ENCODE data around the gene KCND3. TPM values are rescaled to one million over a fixed set of nuclear protein-coding genes. Genes with fewer than 3 reads are reported as not detected.

The KCND3 gene
- total RNA-seq, 1 donor from 2014 or later, result 0.81 TPM

DNA sequence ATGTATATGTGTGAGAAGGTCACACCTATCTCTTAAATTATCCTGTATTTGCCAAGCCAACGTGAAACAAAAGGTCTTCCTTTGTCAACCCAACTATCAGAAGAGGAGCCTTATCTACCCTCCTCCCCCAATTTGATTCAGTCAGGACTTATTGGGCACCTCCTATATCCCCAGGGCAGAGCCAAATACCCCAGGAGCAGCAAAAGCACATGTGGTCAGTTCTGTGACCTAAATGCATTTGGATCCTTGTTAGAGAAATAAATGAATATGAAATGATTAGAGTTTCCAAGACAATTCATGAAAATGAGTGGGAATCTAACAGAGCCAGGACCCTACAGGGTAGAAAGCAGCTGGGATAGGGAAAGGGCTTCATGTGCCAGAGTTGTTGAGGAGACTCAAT, 37.0 kb upstream of the KCND3 start:
- no peaks in the 10 kb centered on the region for H3K4me1 Mint-ChIP-seq (ENCODE audit: low read depth)
- H3K36me3 Mint-ChIP-seq (ENCODE audit: insufficient read depth), result no peaks in the 10 kb centered on the region
- no peak for DNase-seq (ENCODE audit: low spot score, unreplicated experiment)
- H3K9me3 Mint-ChIP-seq (ENCODE audit: low read depth), result no peaks in the 10 kb centered on the region
- TF ChIP-seq, protein P1, sequence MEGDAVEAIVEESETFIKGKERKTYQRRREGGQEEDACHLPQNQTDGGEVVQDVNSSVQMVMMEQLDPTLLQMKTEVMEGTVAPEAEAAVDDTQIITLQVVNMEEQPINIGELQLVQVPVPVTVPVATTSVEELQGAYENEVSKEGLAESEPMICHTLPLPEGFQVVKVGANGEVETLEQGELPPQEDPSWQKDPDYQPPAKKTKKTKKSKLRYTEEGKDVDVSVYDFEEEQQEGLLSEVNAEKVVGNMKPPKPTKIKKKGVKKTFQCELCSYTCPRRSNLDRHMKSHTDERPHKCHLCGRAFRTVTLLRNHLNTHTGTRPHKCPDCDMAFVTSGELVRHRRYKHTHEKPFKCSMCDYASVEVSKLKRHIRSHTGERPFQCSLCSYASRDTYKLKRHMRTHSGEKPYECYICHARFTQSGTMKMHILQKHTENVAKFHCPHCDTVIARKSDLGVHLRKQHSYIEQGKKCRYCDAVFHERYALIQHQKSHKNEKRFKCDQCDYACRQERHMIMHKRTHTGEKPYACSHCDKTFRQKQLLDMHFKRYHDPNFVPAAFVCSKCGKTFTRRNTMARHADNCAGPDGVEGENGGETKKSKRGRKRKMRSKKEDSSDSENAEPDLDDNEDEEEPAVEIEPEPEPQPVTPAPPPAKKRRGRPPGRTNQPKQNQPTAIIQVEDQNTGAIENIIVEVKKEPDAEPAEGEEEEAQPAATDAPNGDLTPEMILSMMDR (IDR thresholded peaks at IDR 0.05; ENCODE audit: unreplicated experiment), result no peak
- peaks cover 31% of the 10 kb centered on the region for H3K27me3 Mint-ChIP-seq
- no peak overlapping the region for H3K27ac Mint-ChIP-seq
- no peak overlapping the region for H3K4me3 Mint-ChIP-seq (ENCODE audit: low read depth)

DNA sequence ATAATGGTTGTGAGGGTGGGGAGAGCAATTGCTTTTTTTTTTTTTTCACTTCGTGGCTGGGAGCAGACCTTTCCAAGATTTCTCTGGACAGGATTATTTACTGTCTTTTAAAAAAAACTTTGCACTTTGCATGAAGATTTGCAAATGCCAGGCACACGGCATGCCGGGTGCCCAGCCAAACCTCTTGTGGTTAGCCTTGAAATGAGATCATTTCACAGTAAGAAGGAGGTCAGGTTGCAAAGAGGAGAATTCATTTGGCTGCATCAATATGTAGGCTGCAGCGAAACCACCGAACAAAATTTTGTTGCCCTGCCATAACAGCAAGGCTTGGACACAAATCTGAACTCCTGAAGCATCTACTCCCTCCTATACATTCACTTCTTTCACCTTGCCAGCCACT, 36.5 kb upstream of the KCND3 start:
- Mint-ChIP-seq H3K9me3 (ENCODE audit: low read depth) (no peaks in the 10 kb centered on the region), H3K27me3 (peaks cover 34% of the 10 kb centered on the region), H3K4me3 (ENCODE audit: low read depth) (no peak overlapping the region), H3K27ac (no peak overlapping the region), H3K36me3 (ENCODE audit: insufficient read depth) (no peaks in the 10 kb centered on the region), H3K4me1 (ENCODE audit: low read depth) (no peaks in the 10 kb centered on the region)
- TF ChIP-seq, protein P1 (IDR thresholded peaks at IDR 0.05; ENCODE audit: unreplicated experiment), result no peak
- no peak for DNase-seq (ENCODE audit: low spot score, unreplicated experiment)

DNA sequence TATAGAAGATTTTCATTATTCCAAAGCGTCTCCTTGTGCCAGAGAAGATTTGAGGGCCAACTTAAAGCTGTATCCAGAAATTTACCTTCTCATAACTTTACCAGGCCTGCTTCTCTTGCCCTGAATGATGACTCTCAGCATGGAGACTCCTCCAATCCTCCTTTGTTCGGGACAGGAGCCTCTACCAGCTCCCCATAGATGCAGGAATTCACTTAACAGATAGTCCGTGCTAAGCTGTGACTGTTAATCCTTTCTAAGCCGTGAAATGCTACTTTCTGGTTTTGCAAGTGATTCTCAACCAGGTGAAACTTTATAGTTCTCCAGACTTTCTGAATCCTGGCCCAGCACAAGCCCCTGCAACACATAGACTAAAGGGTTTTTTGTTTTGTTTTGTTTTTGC, 31.8 kb upstream of the KCND3 start:
- no peaks in the 10 kb centered on the region for H3K36me3 Mint-ChIP-seq (ENCODE audit: insufficient read depth)
- DNase-seq (ENCODE audit: low spot score, unreplicated experiment), result no peak
- no peaks in the 10 kb centered on the region for H3K9me3 Mint-ChIP-seq (ENCODE audit: low read depth)
- H3K4me1 Mint-ChIP-seq (ENCODE audit: low read depth), result no peaks in the 10 kb centered on the region
- H3K27ac Mint-ChIP-seq, result no peak overlapping the region
- TF ChIP-seq, protein P1 (IDR thresholded peaks at IDR 0.05; ENCODE audit: unreplicated experiment), result no peak
- H3K27me3 Mint-ChIP-seq, result peaks cover 55% of the 10 kb centered on the region
- H3K4me3 Mint-ChIP-seq (ENCODE audit: low read depth), result no peak overlapping the region

DNA sequence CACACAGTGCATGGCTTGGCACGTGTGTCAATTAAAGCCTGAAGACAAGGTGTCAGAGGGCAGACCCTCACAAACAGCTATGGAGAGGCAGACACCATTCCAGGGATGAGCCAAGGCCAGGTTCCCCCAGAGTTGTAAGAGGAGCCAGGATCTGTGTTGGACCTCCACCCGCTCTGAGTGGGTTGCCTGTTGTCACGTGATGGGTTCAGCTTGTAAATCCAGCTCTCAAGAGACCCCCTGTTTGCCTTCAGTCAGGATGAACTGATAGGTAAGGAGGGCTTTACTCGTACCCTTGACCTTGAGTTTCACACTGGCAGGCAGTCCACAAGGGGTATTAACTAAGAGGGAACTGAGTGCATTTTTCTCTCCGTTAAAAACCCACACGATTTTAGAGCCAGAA, 27.7 kb upstream of the KCND3 start:
- Mint-ChIP-seq H3K36me3 (ENCODE audit: insufficient read depth) (no peaks in the 10 kb centered on the region), H3K9me3 (ENCODE audit: low read depth) (peaks cover 8% of the 10 kb centered on the region), H3K27ac (no peak overlapping the region), H3K4me1 (ENCODE audit: low read depth) (no peaks in the 10 kb centered on the region), H3K4me3 (ENCODE audit: low read depth) (no peak overlapping the region), H3K27me3 (peaks cover 63% of the 10 kb centered on the region)
- no peak for DNase-seq (ENCODE audit: low spot score, unreplicated experiment)
- TF ChIP-seq, protein P1 (IDR thresholded peaks at IDR 0.05; ENCODE audit: unreplicated experiment), result no peak

DNA sequence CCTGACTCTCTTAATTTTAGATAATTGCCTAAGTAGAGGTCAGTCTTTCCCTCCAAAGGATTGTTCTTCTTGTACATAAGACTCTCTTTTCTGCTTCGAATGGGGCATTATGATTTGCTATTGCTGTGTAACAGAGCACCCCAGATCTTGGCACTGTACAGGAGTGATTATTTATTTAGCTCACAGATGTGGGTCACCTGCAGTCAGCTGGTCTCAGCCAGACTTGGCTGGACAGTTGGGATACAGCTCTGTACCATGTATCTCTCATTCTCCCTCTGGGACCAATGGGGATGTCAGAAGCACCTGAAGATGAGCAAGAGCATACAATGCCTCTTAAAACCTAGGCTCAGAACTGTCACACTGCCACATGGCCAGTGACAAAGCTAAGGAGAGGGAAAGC, 23.4 kb upstream of the KCND3 start:
- Mint-ChIP-seq H3K27ac (no peak overlapping the region), H3K27me3 (peaks cover 45% of the 10 kb centered on the region), H3K9me3 (ENCODE audit: low read depth) (peaks cover 8% of the 10 kb centered on the region), H3K4me3 (ENCODE audit: low read depth) (no peak overlapping the region), H3K36me3 (ENCODE audit: insufficient read depth) (no peaks in the 10 kb centered on the region), H3K4me1 (ENCODE audit: low read depth) (no peaks in the 10 kb centered on the region)
- DNase-seq (ENCODE audit: low spot score, unreplicated experiment), result no peak
- TF ChIP-seq, protein P1 (IDR thresholded peaks at IDR 0.05; ENCODE audit: unreplicated experiment), result no peak

Measured in progenitor cell of endocrine pancreas (in vitro differentiated cells).